Measurements from ENCODE around the gene ENAH.

DNA sequence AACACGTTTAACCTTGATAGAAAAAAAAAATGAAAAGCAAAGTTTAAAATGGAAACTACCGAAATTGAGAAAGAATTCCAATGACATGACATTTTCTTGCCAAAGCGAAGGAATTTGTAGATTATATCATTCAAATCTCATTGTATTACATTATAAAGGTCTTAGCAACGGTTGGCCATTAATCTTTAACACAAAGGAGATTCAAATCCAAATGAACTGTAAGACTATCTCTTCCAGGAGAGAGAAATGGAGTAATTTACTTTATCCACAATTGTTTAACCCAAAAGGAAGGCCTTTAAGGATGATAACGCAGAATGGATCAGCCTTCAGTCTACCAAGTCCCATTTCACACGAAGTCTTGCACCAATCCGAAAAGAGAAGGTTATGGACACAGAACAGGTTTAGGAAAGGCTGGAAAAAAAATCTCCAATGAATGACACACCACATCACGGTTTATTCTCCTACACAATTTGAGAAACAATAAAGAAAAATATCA is 1.5 kb downstream of the ENAH start:
- TF ChIP-seq CREB1 (IDR thresholded peaks at IDR 0.05; ENCODE audit: low read depth) (no peak), TAF1 (IDR thresholded peaks at IDR 0.05; ENCODE audit: low read depth) (no peak), ZBTB7A (IDR thresholded peaks at IDR 0.05; ENCODE audit: low read depth) (no peak), EP300 (IDR thresholded peaks at IDR 0.05; ENCODE audit: borderline replicate concordance) (no peak), YY1 (IDR thresholded peaks at IDR 0.05; ENCODE audit: low read depth) (no peak), FOXM1 (IDR thresholded peaks at IDR 0.05; ENCODE audit: borderline replicate concordance, low read depth) (no peak), CEBPB (IDR thresholded peaks at IDR 0.05) (no peak), EGR1 (IDR thresholded peaks at IDR 0.05) (no peak), NFIC (IDR thresholded peaks at IDR 0.05) (no peak), TCF12 (IDR thresholded peaks at IDR 0.05; ENCODE audit: low read depth) (no peak), RAD21 (IDR thresholded peaks at IDR 0.05; ENCODE audit: low read depth) (no peak)
- TF ChIP-seq, protein P1, sequence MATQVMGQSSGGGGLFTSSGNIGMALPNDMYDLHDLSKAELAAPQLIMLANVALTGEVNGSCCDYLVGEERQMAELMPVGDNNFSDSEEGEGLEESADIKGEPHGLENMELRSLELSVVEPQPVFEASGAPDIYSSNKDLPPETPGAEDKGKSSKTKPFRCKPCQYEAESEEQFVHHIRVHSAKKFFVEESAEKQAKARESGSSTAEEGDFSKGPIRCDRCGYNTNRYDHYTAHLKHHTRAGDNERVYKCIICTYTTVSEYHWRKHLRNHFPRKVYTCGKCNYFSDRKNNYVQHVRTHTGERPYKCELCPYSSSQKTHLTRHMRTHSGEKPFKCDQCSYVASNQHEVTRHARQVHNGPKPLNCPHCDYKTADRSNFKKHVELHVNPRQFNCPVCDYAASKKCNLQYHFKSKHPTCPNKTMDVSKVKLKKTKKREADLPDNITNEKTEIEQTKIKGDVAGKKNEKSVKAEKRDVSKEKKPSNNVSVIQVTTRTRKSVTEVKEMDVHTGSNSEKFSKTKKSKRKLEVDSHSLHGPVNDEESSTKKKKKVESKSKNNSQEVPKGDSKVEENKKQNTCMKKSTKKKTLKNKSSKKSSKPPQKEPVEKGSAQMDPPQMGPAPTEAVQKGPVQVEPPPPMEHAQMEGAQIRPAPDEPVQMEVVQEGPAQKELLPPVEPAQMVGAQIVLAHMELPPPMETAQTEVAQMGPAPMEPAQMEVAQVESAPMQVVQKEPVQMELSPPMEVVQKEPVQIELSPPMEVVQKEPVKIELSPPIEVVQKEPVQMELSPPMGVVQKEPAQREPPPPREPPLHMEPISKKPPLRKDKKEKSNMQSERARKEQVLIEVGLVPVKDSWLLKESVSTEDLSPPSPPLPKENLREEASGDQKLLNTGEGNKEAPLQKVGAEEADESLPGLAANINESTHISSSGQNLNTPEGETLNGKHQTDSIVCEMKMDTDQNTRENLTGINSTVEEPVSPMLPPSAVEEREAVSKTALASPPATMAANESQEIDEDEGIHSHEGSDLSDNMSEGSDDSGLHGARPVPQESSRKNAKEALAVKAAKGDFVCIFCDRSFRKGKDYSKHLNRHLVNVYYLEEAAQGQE (IDR thresholded peaks at IDR 0.05; ENCODE audit: low read depth): no peak

Measured in Ishikawa (cell line).